GM18858 (cell line): ENCODE results near the gene SINHCAF.
"Not testable (repeated sequence)": the region's sequence is repeated elsewhere in the genome, so short reads cannot be mapped to it uniquely, and the experiment has no call there.

ENCODE experiments used
- ATAC-seq: cut with Tn5 transposase; IDR thresholded peaks from one replicate; pipeline ENCODE4 v1.9.1; 2021; ENCODE audit not compliant: unreplicated experiment

The SINHCAF gene, protein sequence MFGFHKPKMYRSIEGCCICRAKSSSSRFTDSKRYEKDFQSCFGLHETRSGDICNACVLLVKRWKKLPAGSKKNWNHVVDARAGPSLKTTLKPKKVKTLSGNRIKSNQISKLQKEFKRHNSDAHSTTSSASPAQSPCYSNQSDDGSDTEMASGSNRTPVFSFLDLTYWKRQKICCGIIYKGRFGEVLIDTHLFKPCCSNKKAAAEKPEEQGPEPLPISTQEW

DNA sequence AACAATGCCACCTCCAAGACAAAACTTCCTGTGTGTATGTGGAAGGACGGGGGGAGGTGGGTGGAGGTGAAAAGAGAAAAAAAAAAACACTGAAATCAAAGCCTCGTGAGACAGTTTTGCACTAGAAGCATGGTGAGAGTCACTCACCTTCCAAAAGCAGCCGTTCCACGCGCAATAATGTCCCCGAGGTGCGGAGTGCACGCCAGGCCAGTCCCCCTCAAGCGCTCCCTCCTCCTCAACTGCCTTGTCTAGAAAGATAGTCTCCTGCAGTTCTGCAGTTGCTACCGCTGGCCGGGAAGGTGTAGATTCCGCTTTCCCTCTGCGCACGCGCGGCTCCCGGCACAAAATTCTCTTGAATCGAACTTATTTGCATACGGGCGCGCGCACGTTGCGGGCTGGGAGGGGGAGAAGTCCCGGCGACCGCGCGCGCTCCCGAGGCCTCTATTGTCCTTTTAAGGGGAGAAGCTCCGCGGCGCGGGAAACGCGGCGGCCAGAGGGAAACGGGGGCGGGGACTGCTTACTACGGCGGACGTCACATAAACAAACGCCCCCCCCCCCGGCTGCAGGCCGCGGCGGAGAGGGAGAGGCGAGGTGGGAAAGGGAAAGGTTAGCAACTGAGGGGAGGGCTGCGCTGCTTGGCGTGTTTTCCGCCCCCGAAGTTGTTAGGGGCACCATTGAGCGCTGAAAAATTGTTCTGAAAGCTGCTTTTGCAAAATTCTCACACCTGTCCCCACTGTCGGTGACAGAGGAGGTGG is at the start of gene SINHCAF:
TSS of gene SINHCAF (minus strand) at position 274 of the 755 bp plus-strand sequence. CDS start 27,946 bp downstream, outside the sequence.
- peak; percentile 47 for ATAC-seq

DNA sequence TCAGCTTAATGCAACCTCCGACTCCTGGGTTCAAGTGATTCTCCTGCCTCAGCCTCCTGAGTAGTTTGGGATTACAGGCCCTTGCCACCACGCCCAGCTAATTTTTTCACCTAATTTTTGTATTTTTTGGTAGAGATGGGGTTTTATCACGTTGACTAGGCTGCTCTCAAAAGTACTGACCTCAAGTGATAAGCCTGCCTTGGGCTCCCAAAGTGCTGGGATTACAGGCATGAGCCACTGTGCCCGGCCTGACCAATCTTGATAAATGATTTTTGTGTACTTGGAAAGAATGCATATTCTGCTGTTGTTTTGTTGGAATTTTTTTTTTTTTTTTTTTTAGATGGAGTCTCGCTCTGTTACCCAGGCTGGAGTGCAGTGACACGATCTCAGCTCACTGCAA is 49.5 kb upstream of the SINHCAF start:
- ATAC-seq = not testable (repeated sequence)

DNA sequence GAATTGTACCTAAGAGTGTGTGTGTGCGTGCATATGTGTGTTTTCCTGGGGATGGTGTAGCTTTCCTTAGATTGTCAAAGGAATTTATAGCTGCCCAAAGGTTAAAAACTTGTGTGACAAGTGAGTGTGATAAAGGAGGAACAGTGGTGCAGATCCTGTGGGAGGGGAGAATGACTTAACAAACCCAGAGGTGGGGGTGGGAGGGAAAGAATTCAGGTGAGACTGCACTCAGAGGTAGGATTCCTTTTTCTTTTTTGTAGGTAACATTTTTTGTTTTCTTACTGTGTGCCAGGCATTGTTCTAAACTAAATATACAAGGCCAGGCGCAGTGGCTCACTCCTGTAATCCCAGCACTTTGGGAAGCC is 45.3 kb upstream of the SINHCAF start:
- ATAC-seq = no peak

DNA sequence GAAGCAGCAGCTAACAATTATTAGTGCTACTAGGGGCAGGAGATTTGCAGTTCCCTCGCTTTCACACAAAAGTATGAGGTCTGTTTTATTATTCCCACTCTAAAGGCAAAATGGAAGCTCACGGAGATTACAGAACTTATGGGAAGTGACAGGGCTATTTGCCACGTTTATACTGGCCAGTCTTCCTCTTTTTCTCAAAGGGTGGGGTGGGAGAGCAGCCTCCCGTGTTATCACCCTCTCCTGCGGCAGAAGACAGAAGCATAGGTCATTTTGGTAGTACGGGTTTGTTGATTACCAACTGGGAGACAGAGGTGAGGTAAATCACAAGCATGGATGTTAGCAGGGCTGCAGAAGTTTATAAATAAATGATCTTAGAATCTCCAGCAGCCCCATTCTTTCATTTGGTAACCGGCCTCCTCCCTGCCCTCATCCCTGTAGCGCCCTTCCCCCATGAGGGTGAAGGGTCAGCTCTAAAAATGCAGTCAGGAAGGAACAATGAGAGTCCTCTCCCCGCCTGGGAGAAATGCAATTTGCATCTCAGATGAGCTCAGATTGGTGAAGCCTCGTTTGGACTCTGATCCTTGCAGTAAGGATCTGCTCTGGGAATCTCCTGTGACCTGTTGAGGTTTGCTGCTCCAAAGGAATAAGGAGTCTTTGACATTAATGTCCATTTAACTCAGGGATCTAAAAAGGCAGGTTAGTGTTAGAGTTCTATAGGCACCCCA is 44.7 kb upstream of the SINHCAF start:
- no peak for ATAC-seq

DNA sequence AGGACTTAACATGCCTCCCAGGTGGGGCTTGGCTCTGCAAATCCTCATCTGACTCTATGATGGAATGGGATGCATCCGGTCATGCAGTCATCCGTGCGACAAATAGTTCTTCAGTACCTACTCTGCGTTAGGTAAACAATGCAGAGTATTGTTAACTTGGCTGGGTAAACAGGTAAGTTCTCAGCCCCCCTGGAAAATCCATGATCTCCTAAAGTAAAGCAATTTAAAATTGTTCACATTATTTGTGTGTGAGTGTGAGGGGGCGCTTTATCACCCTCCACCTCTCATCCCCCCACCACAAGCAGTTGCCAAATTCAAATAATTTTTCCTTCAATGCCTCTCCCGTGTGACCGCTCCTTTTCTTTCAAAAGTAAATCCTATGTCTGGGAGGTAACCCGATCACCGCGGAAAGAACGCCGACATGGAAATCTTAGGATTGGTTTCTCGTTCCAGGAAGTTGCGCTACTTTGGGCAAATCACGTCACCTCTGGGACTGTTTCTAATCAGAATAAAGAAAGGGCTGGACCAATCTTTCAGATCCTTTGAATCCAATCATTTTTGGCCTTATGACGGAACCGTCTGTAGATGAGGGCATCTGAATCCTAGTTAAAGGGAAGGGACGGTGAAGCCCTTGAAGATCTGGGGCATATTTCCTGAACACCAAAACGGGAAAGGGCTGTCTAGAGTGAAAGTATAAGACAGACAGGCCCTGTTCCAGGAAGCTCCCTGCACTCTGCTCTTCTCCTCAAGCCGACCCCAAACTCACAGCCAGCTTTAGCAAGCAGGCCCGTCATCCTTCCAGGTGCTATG is 44.0 kb upstream of the SINHCAF start:
- ATAC-seq = no peak

DNA sequence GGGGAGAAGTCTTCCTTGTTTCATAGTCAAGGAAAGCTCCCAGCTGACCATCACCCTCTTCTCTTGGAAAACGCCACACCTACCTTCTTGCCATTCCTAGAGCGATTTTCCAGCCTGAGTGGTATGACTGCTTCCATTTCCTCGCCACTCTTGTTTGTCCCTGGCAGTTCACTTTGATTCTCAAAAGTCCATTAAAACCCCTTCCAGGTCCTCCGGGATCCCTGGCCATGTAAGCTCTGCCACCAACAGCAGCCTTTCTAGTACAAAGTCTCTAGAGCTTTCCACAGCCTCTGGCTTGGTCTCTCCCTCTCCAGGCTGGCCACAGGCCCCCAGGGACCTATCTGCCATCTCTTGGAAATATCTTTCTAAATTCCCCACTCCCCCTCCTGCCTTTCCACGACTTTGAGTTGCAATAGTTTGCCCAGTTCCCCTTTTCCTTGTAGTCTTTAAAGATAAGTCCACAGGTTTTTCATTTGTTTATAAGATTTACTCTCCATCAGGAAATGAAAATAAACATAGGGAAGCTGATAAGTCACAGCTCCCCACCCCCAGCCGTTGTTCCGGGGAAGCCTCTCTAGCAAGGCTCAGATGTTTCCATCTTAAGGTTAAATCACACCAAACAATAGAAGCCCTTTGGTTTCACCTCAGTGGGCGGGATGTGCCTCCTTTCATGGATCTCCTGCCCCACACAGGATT is 42.9 kb upstream of the SINHCAF start:
- ATAC-seq = no peak

DNA sequence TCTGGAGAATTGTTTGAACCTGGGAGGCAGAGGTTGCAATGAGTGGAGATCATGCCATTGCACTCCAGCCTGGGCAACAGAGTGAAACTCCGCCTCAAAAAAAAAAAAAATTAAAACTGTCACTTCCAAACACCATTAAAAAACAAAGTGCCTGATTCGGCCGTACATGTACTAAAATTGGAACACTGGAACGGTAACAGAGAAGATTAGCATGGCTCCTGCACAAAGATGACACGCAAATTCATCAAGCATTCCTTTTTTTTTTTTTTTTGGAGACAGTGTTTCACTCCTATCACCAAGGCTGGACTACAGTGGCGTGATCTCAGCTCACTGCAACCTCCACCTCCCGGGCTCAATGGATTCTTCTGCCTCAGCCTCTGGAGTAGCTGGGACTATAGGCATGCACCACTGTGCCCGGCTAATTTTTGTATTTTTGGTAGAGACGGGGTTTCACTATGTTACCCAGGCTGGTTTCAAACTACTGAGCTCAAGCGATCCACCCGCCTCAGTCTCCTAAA is 40.2 kb upstream of the SINHCAF start:
- ATAC-seq = no peak

DNA sequence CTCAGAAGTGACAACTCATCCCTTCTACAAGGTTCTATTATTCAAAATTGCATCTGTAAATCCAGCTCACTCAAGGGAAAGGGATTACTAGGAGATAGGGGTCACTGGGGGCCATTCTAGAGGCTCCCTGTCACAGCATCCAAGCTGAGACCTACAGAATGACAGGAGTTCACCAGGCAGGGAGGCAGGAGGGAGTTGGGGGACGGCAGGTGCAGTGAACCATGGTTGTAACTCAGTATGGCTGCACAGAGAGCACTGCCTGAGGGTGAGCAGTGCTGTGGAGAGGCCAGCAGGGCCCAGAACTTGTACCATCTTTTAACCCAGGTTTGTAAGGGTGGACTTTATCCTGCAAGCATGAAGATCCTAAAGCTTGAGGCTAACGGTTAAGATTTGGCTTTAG is 37.9 kb upstream of the SINHCAF start:
- no peak for ATAC-seq

DNA sequence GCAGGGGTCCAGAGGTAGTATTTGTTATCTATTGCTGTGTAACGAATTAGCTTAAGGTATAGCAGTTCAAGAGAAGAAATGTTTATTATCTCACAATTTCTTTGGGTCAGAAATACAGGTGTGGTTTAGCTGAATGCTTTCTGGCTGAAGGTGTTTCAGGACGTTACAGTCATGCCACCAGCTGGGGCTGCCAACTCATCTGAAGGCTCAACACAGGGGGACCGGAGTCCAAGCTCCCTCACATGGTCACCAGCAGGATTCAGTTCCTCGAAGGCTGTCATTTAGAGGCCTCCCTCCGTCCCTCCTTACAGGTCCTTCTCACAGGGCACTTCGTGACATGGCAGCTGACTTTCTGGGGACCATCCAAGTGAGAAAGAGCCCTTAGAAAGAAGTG is 37.5 kb upstream of the SINHCAF start:
- no peak for ATAC-seq

DNA sequence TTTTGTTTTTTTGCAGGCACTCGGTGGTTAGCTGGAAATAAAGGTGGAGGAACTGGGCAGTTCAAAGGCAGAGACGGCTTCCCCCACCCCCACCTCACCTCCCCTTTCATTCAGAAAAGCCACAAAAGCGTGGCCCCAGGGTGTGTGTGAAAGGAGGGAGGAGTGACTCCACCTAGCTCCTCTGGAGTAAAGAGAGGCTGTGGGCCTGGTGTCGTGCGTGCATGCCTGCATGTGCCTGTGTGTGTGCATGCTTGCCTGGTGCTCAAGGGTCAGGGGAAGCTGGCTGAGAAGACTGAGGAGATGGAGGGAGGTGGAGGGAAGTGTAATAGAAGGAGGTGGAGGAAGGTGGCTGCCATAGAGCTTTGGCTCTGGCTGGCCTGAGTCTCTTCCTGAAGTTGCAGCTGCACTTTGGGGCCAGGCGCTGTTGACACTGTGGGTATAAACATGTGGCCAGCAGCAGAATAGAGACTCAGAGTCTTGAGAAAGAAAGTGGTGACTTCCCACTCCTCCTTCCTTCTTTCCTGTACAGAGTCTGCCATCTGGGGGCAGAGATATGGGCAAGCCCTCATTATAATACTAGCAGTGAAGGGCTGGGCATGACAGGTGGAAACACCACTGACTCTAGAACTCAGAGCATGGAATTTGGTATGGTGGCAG is 36.9 kb upstream of the SINHCAF start:
- ATAC-seq = peak; percentile 79

DNA sequence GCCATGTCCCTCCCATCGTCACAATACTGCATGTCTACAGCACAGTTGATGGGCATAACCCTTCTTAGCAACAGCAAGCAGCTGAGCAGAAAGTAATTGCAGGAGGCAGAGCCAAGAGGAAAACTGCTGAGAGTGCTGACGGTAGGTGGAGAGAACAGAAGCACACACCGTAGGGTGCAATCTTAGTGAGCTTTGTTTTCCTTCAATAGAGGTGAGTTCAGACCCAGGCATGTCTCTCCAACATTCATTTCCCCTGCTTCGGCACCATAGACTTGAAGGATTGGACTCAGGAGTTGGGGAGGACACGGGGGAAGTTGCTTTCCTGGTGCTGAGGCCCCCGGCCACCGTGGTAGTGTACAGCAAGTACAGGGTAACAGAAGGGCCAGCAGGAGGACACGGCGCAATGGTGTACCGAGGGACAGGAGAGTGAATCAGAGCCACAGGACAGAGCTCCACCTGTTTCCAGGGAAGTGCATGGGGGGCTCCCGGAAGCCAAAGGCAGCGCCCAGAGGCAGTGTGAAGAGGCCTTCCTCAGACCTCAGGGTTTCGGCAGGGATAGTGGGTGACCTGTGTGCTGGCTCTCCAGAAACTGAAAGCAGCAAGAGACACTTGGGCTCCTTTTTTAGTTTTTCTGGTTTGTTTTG is 36.3 kb upstream of the SINHCAF start:
- ATAC-seq = peak; percentile 33

DNA sequence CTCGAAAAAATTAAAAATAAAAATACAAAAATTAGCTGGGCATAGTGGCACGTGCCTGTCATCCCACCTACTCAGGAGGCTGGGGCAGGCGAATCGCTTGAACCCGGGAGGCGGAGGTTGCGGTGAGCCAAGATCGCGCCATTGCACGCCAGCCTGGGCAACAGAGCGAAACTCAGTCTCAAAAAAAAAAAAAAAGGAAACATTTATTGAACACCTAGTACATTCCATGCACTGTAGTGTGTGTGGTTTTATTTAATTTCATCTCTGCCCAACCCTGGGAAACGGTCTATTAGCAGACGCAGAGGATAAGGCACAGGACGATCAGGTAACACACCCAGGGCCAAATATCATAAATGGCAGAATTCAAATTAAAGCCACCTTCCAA is 35.8 kb upstream of the SINHCAF start:
- no peak for ATAC-seq

DNA sequence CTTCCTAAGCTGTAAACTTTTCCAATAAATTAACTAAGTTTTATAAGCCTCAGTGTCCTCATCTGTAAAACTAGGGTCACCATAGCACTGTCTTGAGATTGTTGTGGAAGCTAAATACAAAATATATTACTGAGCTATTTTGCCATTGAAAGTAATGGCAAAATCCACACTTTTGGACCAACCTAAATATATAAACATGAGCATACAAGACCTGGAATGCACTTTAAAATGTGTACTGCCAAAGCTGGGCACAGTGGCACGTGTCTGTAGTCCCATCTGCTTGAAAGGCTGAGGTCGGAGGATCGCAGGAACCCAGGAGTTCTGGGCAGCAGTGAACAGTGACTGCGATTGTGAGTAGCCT is 29.8 kb upstream of the SINHCAF start:
- no peak for ATAC-seq

DNA sequence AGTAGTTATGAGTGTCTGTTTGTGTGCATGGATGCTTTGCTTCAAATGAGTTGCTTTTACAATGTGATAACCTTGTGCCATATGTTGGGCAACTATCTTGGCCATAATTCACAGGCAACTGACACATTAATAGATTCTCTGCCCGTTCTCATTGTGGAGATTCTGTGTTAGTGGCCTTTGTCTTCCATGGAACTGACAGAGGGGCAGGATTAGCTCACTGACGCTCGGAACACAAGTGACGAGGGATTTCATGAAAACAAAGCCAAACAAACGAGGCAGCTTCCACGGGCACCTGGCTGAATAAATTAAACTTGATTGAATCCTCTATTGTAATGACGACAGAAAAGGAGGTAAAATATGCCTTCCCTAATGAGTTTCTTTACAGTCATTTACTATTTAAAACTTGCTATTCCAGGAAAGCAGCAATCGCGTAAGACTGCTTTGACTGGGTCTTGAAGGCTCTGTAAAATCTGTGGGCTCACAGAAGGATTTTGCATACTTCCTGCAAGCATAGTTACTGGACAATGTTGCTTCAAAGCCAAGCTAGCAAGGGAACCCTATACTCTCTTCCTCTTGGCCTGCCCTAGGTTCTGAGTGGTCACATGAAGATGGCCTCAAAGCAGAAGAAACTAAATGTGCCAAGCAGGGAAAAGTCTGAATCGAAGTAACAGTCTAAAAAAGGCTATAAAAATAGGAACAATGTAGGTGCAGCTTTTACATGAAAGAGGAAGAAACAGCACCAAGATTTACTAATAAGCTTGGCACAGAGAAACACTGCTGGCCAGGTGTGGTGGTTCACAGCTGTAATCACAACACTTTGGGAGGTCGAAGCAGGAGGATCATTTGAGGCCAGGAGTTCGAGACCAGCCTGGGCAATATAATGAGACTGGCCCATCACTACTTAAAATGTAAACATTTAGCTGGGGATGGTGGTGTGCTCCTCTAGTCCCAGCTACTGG is 28.1 kb upstream of the SINHCAF start:
- ATAC-seq = no peak

DNA sequence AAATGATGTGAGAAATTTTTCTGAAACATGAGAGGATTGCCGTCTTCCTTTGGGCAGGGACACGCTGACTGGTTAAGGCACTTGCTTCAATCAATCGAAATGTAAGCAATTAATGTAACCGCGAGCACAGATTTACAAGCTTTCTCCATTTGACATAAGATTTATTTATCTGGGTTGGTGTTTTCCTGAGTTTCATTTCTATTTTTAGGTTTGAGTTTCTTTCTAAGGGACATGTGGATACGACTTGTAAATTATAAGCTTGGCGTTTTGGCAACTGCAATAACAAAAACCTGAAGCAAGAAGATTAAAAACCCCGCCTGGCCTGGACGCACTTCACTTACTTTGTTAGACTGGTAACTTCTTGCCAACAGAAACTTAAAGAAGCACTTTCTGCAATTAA is 20.3 kb upstream of the SINHCAF start:
- ATAC-seq = no peak

DNA sequence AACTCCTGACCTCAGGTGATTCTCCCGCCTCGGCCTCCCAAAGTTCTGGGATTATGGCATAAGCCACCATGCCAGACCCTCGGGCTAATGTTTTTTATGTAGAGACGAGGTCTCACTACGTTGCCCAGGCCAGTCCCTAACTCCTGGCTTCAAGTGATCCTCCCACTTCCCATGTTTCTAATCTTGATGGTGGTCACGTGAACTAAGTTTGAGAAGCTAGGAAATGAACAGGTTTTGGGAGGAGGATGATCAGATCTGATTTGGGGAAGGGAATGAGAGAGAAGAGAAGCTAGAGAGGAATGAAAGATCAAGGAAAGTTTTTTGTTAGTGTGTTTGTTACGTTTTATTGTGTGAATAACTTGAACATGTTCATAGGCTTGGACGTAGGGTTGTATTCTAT is 17.2 kb upstream of the SINHCAF start:
- no peak for ATAC-seq

DNA sequence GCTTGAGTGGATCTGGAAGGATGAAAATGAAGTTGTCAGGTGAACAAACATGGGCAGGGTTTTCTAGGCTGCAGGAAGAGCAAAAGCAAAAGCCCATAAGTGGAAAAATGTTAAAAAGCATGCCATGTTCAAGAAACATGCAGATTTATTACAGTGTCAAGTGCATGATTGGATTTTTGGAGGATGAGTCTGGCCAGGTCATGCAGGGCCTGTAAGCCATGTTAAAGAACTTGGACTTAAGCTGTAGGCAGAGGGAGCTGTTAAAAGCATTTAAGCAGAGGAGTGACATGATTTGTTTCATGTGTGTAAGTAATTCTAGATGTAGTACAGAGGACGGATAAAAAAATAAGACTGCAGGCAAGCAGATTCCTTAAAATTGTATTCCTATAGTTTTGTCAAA is 16.3 kb upstream of the SINHCAF start:
- ATAC-seq = no peak

DNA sequence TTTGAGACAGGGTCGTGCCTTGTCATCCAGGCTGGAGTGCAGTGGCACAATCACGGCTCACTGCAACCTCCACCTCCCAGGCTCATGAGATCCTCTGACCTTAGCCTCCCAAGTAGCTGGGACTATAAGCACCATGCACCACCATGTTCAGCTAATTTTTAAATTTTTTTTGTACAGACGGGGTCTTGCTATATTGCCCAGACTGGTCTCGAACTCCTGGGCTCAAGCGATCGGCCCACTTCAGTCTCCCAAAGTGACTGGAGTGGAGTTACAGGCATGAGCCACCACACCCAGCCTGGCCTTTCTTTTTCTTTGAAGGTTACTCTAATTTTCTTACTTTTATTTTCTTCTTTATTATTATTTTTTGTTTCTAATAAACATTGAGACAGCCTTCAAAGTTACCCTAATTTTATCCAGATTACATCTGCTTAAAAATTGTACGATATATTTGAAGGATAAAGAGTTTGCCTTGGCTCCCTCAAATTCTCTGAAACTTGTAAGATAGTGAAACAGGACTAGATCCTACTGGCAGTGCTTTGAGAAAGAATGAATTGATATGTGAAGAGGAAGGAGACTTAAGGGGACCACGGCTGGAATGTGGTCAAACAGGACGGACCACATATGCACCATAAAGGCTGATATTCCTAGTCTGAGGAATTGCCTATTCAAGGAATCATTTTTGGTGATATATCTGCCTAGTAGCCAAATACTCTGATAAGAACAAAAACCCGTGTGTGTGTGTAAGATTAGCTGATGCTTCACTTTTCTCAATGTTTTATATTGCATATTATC is 14.1 kb upstream of the SINHCAF start:
- no peak for ATAC-seq
